Hematopoietic multipotent progenitor cell treated with erythropoietin and hydrocortisone succinate and interleukin-3 and kit ligand, for 15 days (in vitro differentiated cells): Measurements from ENCODE around the gene CORO1C.

Source experiments
- DNase-seq: peaks from one replicate; pipeline ENCODE4 v3.0.0-alpha.2; 2015; ENCODE audit warnings: low spot score

The CORO1C gene

GRCh38 chr12:108647585-108648287 is 83.6 kb downstream of the CORO1C start:
- DNase-seq = no peak

- no peak for DNase-seq
Measured at GRCh38 chr12:108646600-108647579, 84.4 kb downstream of the CORO1C start.

- no peak for DNase-seq
Measured at GRCh38 chr12:108645686-108646599, 85.4 kb downstream of the CORO1C start.

- no peak for DNase-seq
Measured at GRCh38 chr12:108644811-108645120, 86.6 kb downstream of the CORO1C start.

- DNase-seq = no peak
Measured at GRCh38 chr12:108643941-108644810, 87.1 kb downstream of the CORO1C start.

GRCh38 chr12:108642899-108643654 is 88.2 kb downstream of the CORO1C start:
- no peak for DNase-seq

- DNase-seq = no peak
Measured at GRCh38 chr12:108642269-108642870, 88.9 kb downstream of the CORO1C start.

- no peak for DNase-seq
Measured at GRCh38 chr12:108641446-108642268, 89.7 kb downstream of the CORO1C start.

GRCh38 chr12:108640802-108641445 is 90.4 kb downstream of the CORO1C start:
- DNase-seq = peak; percentile 63

GRCh38 chr12:108638997-108639822 is 92.1 kb downstream of the CORO1C start:
- DNase-seq = no peak

GRCh38 chr12:108638141-108638827 is 93.0 kb downstream of the CORO1C start:
- DNase-seq = no peak

GRCh38 chr12:108637222-108637971 is 93.9 kb downstream of the CORO1C start:
- no peak for DNase-seq

- no peak for DNase-seq
Measured at GRCh38 chr12:108635997-108636808, 95.1 kb downstream of the CORO1C start.

GRCh38 chr12:108635201-108635996 is 95.9 kb downstream of the CORO1C start:
- no peak for DNase-seq

- peak; percentile 73 for DNase-seq
Measured at GRCh38 chr12:108634341-108634751, 97.0 kb downstream of the CORO1C start.
